HG03139 (cell line): ENCODE measurements around the gene CNTN2.

Experiments used
- ATAC-seq: cut with Tn5 transposase; IDR thresholded peaks from one replicate; pipeline ENCODE4 v1.9.1; 2021; ENCODE audit not compliant: unreplicated experiment

CNTN2 gene

DNA sequence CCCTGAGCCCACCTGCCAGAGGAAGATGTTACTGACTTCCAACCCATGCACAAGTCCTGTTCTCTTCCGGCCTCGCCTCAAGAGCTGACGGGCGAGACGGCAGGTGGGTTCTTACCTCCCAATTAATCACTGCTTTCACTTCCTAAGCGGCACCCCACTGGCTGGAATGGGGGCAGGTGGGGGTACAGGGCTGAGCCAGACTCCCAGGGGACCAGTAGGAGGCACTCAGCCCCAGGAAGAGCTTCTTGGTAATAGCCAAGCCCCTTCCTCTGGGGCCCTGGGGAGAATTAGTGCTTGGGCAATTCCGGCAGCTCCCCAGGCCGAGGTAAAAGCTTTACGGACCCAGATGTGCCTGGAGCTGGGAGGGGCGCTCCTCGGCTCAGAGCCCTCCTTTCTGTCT lies 9.7 kb downstream of the CNTN2 start:
- ATAC-seq: no peak

DNA sequence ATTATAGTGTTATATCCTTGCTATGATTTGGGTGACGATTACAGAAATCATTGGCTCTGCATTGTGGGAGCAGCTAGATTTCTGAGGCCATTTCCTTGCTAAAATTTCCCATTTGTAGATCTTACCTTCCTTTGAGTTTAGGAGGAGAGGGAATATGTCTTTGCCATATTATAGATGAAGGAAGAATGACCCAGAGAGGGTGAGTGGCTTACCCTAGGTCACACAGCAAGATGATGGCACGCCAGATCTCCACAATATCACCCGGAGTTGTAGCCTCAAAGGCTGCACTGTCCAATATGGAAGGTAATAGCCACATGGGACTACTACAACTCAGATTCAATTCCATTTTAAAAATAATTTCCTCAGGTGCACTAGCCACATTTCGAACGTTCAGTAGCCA lies 10.3 kb downstream of the CNTN2 start:
- no peak for ATAC-seq

DNA sequence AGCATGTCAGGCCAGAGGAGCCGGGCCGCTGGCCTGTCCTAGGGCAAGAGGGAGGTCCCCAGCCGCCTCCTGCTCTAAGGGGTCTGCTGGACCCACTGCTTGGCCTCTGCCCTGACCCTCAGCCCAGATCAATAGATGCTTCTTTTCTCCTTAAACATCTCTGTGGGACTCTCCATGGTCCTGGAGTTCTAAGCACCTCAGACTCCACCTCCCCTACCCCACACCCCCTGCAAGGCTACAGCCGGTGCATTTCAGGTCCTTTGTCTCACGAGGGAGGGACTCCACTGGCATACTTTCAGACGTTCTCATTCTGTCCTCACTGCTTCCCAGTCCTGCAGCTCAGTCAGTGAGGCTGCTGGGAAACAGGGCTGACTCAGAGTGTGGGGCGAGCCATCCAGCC lies 11.0 kb downstream of the CNTN2 start:
- no peak for ATAC-seq

DNA sequence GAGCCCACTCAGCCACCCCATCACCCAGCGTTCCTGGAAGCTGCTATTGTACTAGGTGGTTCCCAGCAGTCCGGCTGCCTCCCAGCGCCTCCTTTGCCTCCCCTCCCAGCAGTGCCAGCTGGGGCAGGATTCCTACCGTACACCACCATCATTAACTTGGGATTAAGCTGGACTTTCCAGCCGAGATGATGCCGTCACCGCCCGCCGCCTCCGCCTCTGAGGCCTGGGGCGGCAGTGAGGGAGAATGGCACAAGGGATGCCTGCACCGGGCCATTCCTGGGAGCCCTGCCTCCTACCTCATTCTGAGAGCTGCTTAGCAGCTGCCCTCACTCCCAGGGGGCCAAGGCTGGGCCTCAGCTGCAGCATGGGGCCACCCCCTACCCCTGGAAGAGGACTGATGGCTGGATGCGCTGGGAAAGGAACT lies 13.2 kb downstream of the CNTN2 start:
- no peak for ATAC-seq

DNA sequence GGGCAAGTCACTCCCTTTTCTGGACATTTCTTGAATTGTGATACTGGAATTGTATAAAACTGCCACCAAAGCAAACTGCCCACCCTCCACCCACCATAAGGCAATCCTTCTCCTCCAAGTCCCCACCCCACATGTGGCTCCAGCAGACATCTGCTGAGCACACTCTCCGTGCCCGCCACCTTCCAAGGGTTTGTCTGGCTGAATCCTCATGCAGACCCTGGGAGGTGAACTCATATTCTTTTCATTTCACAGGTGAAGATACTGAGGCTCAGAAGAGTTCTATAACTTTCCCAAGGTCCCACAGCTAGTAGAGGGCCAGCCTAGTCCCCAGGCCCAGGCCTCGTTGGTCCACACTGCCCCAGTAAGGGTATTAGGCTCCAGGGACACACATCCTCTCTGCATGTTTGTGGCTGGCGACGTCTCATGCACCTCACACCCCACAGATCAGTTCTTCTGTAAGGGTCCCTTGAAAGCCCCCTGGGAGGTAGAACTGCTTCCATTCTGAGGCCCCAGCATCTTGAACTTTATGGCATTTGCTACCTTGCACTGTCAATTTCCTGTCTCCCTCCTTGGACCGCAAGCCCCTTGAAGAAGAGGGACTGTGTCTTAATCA lies 14.1 kb downstream of the CNTN2 start:
- ATAC-seq: no peak

DNA sequence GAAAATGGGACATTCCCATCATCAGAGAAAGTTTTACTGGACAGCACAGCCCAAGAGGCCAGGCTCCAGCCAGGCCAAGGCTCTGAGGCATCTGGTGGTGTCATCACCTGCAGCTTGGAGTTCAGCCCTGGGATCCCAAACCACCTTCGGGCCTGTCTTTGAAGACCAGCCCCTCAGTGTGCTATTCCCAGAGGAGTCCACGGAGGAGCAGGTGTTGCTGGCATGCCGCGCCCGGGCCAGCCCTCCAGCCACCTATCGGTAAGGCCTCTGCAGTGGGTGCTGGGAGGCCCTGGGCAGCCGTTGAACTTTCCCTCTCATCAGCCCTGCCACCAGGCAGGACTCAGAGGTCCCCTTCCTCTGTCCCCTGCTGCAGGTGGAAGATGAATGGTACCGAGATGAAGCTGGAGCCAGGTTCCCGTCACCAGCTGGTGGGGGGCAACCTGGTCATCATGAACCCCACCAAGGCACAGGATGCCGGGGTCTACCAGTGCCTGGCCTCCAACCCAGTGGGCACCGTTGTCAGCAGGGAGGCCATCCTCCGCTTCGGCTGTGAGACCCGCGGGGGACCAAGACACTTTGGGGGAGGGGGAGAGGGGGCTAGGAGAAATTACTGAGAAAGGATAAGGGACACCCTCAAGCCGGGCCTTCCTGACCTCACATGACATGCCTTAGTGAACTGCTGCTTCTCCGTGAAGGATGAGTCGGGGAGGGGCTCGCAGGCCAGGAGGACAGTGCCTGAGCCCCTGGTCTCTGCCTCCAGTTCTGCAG lies 15.0 kb downstream of the CNTN2 start:
- no peak for ATAC-seq

DNA sequence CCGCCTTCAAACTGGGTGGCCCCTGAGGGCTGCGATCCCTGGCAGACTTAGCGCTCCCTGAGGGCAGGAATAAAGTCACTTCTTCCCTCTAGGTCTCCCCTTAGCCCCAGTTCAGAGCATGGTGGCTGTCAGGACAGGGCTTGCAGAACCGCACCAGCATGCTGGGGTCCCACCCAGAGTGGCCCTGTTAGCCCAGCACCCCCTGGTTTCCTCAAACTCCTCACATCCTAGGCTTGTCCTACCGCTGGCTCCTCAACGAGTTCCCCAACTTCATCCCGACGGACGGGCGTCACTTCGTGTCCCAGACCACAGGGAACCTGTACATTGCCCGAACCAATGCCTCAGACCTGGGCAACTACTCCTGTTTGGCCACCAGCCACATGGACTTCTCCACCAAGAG lies 15.8 kb downstream of the CNTN2 start:
- ATAC-seq: no peak

DNA sequence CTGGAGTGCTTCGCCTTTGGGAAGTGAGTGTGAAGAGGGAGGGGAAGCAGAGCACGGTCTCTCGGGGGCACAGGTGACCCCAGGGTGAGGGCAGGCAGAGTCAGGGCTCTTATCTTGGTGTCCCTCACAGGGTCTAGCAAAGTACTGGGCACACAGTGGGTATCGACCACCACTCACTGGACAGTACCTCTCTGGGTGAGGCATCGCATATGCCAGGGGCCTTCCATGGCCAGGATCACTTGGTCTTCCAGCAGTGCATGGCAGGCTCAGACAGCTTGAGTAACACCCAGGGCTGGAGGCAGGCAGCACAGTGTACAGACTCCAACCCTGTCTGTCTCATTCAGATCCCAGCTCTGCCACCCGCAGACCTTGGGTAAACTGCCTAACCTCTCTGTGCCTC lies 16.6 kb downstream of the CNTN2 start:
- ATAC-seq: no peak

DNA sequence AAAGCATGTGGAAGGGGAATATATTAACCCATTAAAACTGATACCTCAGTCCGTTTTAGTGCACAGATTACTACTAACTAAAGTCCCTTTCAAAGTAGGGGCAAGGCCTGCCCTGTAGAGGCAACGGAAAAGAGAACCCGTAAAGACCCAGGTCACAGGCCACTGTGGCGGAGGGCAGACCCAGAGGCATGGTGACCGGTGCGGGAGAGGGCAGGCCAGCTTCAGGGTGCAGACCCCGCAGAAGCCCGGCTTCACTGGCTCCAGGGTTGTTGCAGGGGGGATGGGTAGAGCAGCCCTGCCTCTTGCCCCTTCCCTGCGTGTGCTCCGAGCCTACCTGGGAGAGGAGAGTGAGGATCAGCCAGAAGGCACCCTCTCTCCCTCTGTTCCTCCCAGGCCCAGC lies 17.7 kb downstream of the CNTN2 start:
- no peak for ATAC-seq

DNA sequence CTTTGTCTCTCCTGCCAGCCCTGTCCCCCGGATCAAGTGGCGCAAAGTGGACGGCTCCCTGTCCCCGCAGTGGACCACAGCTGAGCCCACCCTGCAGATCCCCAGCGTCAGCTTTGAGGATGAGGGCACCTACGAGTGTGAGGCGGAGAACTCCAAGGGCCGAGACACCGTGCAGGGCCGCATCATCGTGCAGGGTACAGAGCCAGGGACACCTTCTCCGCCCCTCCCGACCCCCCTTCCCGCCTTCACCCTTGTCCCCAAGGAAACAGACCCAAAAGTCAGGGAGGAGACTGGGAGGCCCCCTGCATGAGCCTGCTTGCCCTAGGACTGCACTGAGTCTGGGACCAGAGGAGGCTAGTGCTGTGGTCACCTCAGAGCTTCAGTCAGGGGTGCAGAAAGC lies 18.2 kb downstream of the CNTN2 start:
- ATAC-seq: no peak

DNA sequence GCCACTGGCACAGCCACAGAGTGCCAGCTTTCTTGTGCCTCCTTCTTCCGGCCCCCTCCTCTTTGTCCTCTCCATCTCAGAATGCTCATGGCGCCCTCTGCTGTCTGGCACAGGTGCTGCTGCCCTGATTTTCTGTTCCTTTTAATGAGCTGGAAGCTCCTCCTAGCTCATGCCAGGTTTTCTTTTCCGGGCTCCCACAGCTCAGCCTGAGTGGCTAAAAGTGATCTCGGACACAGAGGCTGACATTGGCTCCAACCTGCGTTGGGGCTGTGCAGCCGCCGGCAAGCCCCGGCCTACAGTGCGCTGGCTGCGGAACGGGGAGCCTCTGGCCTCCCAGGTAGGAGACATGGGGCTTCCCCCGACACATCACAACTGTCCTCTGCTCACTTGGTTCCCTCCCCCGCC lies 18.7 kb downstream of the CNTN2 start:
- no peak for ATAC-seq

DNA sequence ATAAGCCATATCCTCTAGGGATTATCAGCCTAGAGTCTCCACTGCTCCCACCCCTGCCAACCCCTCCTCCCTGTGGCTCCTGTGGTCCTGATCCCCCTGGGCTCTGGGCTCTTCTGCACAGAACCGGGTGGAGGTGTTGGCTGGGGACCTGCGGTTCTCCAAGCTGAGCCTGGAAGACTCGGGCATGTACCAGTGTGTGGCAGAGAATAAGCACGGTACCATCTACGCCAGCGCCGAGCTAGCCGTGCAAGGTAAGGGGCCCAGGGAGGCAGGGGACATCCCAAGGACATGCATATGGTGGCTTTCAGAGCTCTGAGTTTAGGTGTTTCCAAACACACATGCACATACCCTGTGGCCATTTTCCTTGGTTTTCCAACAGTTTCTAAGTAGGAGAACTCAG lies 19.3 kb downstream of the CNTN2 start:
- ATAC-seq: no peak

DNA sequence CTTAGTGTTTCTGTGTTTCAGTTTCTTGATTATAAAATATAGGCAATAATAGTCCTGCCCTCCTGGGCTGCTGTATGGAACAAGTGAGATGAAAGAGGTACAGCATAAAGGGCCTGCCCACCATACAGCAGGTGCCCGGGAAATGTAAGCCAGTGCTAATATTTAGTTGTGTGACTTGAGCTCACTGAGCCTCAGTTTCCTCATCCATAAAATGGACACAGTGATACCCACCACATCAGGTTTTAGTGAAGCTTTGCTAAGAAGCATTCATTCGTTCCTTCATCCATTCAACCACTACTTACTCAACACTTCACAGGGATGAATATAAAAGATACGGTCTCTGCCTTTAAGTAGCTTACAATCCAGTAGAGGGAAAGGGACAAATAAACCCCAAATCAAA lies 19.9 kb downstream of the CNTN2 start:
- no peak for ATAC-seq

DNA sequence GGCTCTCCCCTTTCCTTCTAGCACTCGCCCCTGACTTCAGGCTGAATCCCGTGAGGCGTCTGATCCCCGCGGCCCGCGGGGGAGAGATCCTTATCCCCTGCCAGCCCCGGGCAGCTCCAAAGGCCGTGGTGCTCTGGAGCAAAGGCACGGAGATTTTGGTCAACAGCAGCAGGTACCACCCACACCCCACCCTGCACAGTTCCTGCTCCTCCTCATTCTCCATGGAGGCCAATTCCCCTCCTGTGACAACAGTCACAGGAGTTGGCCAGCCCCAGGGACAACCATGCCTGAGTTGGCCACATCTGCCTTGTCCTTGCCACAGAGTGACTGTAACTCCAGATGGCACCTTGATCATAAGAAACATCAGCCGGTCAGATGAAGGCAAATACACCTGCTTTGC lies 21.3 kb downstream of the CNTN2 start:
- ATAC-seq: no peak

DNA sequence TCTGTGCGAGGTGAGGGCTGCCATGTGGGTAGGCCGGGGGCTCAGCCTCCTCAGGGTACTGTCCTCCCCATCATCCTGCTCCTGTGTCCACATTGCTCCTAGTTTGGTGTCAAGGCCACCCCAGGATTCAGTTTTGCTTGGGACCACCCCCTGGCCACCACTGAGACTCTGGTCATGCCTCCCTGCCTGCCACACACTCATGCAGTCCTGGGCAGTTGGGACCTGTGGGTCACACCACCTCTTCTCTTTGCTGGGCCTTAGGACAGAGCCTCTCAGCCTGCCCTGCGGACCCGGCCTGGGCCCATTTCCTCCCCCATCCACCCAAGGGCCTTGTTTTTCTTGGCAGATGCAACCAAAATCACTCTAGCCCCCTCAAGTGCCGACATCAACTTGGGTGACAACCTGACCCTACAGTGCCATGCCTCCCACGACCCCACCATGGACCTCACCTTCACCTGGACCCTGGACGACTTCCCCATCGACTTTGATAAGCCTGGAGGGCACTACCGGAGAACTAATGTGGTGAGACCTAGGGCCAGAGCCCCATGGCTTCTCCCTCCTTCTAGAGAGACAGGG lies 21.8 kb downstream of the CNTN2 start:
- no peak for ATAC-seq

DNA sequence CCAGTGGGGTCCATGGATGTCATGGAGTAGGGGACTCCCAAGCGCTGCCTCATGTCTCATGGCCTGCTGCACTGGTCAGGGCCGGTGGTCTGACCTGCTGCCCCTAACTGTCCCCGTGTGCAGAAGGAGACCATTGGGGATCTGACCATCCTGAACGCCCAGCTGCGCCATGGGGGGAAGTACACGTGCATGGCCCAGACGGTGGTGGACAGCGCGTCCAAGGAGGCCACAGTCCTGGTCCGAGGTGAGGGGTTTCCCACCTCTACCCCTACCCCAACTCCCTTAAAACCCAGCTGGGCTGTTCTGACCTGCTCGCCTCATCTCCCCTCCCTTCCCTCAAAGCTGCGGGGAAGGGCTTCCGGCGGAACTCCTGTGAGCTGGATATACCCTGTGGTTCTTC lies 22.7 kb downstream of the CNTN2 start:
- no peak for ATAC-seq

DNA sequence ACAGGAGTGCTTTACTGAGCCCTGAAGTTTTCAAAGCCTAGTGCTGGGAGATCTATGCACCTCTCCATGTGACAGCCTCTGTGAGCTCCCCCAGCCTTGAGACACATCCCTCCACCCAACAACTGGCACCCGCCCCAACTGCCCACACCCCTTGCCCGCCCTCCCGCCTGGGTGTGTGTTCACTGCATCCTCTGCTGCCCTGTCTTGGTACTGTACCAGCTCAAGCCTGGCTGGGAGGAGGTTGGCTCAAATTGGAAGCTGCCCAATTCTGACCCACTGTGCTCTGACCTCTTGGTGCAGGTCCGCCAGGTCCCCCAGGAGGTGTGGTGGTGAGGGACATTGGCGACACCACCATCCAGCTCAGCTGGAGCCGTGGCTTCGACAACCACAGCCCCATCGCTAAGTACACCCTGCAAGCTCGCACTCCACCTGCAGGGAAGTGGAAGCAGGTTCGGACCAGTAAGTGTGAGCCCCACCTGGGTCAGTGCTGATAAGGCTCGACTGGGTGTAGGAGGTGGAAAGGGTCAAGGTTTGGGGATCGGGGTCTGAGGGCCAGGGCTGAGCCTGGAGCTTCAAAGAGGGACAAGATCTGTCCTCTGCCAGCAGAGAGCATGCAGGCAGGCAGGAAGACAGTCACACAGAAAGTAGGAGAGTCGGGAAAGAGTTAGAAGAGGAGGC lies 23.3 kb downstream of the CNTN2 start:
- ATAC-seq: no peak

DNA sequence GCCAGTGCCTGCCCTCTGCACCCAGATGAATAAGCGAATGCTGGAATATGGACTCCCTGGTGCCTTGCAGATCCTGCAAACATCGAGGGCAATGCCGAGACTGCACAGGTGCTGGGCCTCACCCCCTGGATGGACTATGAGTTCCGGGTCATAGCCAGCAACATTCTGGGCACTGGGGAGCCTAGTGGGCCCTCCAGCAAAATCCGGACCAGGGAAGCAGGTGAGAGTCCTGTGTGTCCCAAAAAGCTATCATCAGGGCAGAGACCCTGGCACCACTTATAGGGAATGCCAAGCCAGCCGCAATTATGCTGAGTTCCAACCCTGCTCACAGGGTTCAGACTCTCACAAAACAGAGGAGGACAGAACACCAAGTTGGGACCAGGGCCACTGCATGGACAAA lies 24.0 kb downstream of the CNTN2 start:
- ATAC-seq: no peak

DNA sequence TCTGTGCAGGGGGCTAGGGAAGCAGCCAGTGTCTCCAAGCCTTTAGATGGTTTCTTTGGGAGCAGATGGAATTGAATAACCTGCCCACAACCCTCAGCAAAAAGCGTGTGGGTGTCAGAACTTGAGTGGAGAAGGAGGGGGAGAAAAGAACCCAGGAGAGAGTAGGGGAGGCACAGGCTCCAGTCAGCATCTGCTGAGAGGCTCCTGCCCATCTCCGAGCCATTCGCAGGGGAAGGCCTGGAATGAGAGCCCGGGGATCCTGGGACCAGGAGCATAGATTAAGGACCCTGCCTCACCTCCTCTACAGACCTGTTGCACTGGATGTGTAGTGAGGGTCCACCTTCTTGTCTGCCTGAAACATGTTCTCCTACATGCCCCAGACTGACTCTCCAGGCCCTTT lies 25.0 kb downstream of the CNTN2 start:
- ATAC-seq: no peak

DNA sequence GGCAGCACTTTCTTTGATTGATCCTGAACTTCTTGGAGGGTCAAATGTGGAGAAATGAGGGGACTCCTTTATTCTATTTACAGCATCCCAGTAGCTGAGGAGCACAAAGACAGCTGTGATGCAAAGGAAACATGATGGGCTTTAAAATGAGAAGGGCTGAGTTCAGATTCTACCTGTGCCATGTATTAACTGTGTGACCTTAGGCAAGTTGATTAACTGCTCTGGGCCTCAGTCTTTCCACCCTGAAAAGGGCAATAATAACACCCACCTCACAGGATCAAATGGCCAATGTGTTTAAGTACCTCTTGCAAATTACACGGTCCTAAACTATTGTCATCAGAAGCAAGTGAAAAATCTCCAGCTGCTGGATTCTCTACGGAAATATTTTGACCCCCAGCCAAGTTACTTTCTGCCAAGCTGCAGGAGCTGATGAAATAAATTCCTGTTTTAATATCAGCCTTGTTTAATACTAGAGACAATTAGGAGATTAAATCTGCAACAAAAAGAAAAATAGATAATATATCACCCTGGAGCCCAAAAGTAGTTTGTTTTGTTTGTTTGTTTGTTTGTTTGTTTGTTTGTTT lies 25.5 kb downstream of the CNTN2 start:
- no peak for ATAC-seq

DNA sequence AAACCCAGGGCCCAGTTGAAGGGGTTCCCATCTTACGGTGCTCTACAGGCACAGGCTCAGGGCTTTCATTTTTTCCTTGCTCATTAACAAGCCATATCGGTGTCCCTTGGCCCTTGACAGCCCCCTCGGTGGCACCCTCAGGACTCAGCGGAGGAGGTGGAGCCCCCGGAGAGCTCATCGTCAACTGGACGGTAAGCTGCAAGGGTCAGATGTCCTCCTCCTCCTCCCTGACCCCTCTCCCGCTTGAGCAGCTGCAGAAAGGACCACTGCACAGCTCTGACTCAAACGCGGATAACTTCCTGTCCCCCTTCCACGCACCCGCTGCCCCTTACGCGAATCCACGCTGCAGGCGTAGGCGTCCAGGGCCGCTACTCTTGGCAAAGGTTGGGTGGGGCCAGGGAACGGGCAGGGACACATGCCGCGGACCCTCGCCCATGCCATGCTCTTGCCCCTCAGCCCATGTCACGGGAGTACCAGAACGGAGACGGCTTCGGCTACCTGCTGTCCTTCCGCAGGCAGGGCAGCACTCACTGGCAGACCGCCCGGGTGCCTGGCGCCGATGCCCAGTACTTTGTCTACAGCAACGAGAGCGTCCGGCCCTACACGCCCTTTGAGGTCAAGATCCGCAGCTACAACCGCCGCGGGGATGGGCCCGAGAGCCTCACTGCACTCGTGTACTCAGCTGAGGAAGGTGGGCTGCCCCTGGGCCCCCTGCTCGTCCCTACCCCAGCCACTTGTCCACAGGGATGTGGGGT lies 26.5 kb downstream of the CNTN2 start:
- no peak for ATAC-seq
